Measurements from ENCODE around the gene DDR2.
A peak's percentile ranks its signal among the peaks of the same experiment; 100 is the strongest.
"Not testable (repeated sequence)": the region's sequence is repeated elsewhere in the genome, so short reads cannot be mapped to it uniquely, and the experiment has no call there.

Gene DDR2

GRCh38 chr1:162788783-162789182 is 156.5 kb downstream of the DDR2 start:
- DNase-seq = not testable (repeated sequence)

- DNase-seq = peak; percentile 75
These were observed 158.2 kb downstream of the DDR2 start, which contains the start of gene HSD17B7 for GRCh38 chr1:162790303-162790984. Gene HSD17B7, plus strand, starts transcription at chr1:162790702. Its CDS starts 99 bp downstream, at chr1:162790801.

- DNase-seq = not testable (repeated sequence)
These were observed 158.7 kb downstream of the DDR2 start for GRCh38 chr1:162790985-162791357.

- not testable (repeated sequence) for DNase-seq
These were observed 162.0 kb downstream of the DDR2 start for GRCh38 chr1:162794284-162794683.

DNA sequence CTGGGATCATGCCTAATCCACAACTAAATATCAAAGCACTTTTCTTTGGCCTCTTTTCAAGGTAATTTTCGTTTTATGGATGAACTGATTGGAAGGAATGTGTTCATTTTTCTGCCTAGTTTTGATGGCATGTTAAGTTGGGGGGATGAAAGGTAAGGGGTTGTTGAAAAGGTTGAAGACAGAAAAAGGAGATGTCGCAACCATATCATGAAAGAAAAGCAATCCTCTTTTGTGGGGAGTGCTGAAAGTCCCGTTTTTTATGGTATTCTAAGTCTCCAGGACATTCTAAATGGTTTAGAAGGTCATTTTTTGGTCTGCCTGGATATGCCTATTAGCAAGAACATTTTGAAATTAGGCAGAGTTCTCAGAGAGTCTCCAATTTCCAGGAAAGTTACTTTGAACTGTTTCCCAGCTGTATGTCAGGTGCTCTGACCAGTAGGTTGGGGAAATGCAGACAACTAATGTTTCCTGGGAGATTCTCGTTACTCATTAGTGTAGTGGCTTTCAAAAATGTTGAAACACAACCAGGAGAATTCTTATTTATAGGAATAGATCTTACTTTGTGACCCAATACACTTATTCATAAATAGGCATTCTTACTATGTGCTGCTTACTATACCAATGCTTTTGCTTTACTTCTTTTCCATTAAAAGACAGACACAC is 164.5 kb downstream of the DDR2 start:
- not testable (repeated sequence) for DNase-seq

DNA sequence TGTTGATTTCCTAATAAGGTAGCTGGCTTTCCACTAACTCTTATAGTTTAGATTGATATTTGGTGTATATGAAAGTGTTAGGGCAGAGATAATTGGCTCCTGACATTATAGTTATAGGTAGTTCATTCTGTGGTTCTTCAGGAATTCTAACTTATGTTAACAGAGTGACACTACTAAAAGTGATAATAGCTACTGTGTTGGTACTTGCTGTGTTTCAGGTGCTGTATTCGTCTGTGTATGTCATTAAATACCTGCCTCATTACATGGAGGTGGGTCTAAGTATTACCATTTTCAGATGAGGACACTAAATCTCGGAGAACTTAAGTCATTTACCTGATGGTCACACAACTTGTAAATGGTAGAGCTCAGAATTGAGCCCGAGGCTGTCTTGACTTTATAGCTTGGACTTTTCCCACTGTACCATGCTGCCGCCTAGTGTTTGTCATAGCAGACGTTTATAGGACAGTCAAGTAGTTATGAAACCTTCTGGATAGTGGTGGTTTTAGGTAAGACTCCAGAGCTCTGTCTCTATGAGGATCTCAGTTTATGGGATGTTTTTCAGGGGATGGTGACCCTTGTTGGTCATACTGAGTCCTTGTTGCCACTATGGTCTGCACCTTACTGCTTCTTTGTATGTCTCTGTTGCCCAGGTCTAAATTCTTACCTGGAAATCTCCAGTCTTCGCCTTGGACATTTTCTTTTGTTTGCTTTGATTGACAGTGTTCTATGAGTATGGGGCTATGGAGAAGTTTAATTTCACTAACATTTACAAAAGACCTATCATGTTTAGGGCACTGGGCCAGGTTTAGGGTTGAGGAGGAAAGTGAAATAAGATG is 167.9 kb downstream of the DDR2 start:
- peak; percentile 5 for DNase-seq

- not testable (repeated sequence) for DNase-seq
These were observed 175.2 kb downstream of the DDR2 start for GRCh38 chr1:162807503-162807902.

GRCh38 chr1:162812357-162812756 is 180.1 kb downstream of the DDR2 start:
- DNase-seq = not testable (repeated sequence)

DNA sequence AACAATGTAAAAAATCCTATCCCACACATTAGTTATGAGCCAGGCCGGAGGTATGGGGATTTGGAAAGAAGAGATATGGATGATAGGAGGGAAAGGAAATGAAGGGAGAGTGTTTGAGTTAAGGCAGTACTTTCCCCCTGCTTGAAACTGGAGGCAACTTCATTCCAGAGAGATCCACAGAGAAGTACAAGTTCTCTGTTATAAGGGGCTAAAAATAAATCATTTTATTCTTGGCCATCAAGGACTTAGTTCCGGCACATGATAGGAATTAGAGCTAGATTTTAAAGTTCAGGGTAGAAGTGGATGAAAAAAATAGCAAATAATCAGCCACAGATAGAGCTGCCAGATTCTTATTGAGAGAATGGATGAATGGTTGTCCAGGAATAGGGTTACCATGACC is 185.9 kb downstream of the DDR2 start:
- not testable (repeated sequence) for DNase-seq

DNA sequence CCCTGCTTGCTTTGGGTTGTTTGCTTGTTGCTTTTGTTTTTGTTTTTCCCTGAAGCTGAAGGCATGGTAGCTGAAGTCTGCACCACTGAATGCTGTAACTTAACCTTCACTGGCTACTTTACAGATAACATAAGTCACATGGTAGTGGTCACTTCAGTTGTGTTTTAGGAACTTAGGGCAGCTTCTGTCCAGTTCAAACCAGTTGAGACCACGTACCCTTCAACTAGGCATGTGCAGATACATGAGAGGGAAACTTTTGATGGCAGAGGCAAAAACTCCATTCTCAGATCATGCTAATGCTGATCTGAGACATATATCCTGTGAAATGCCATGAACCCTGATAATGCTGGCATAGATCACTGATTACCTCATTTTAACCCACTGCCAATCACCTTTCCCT is 186.4 kb downstream of the DDR2 start:
- not testable (repeated sequence) for DNase-seq

DNA sequence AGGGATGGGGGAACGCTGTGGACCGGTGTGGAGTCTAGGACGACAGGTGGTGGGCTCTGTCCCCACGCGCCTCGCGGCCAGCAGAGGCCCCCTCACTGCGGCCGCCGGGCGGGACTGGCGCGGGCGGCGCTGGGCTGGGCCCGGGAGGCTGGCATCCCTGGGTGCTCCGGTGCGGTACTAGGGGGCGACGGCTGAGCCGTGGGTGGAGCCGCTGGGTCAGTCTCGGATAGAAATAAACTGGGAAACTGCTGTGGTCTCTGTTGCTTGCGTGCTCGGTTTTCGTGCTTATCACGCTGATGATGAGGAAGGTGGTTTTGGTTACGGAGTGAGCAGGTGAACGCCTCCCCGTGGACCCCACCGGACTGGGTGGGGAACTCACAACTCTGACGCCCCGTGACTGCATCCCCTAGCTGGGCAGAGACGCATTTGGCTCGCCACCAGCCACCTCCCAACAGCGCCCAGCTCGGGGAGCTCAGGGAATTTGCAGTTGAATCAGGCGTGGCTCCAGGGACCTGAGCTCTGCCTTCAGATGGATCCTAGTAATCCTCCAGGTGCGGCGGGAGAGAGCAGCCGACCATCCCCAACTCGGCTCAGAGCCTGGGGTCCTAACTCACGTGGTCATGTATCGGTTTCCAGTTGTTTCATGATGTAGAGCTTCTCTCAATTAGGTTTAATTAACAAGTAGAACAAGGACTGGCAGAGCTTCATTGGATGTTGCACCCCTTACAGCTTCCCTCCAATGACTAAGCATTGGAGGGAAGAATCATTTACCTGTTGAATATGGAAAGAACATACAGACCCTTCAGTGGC is 190.3 kb downstream of the DDR2 start:
- peak; percentile 37 for DNase-seq

DNA sequence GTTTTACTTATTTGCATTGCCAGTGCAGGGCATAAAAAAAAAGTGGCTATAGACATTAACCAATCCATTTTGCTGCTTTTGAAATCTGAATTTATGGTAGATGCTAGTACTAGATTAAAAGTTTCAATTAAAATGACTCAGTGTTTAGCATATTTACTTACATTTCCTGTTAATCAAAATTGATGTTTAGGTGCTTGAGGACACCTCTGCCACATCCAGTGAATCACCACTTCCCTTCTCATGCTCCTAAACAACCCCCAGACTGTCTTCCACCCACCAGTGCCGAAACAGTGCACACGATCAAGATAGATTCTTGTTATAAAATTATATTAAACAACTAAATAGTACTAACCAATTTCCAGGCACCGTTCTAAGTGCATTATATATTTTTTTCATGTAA is 191.0 kb downstream of the DDR2 start:
- peak; percentile 35 for DNase-seq

DNA sequence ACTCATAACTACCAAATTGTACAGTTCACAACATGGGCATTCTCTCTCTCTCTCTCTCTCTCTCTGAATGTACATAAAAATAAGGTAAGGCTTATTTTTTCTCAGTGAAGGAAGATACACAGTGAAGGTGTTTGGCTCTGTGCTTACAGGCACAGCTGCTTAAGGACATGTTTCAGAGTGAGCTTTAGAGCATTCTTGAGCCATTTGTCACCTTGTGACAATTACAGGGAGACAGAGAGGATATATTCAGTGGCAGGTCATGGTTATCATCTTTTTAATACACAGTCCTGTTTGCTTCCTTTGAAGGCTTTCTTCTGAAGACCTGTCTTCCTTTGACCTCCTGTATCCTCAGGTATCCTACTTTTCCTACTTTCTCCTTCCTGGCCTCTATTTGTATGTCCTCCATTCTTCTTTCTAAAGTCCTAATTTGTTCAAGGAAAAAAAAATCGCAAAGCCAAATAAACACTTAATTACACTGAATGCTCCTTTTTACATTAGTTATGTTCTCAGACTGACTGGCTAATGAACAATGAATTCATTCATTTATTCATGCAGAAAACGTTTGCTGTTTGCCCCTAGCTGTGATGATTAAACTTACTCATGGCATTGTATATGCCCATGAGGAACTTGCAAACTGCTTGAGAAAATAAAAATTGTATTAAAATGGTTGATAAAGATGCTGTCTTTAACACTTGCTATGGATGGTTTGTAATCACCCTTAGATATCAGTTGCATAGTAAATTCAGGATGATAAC is 191.7 kb downstream of the DDR2 start:
- no peak for DNase-seq

GRCh38 chr1:162829268-162829667 is 197.0 kb downstream of the DDR2 start:
- DNase-seq = no peak

- no peak for DNase-seq
These were observed 200.2 kb downstream of the DDR2 start for GRCh38 chr1:162832470-162832869.

- no peak for DNase-seq
These were observed 203.1 kb downstream of the DDR2 start for GRCh38 chr1:162835157-162835899.
